HG03095 (cell line): Measurements from ENCODE around the gene RBMS3.

Source experiments
- ATAC-seq: cut with Tn5 transposase; IDR thresholded peaks from one replicate; pipeline ENCODE4 v1.9.1; 2021; ENCODE audit warnings: moderate library complexity; ENCODE audit not compliant: unreplicated experiment

The RBMS3 gene

DNA sequence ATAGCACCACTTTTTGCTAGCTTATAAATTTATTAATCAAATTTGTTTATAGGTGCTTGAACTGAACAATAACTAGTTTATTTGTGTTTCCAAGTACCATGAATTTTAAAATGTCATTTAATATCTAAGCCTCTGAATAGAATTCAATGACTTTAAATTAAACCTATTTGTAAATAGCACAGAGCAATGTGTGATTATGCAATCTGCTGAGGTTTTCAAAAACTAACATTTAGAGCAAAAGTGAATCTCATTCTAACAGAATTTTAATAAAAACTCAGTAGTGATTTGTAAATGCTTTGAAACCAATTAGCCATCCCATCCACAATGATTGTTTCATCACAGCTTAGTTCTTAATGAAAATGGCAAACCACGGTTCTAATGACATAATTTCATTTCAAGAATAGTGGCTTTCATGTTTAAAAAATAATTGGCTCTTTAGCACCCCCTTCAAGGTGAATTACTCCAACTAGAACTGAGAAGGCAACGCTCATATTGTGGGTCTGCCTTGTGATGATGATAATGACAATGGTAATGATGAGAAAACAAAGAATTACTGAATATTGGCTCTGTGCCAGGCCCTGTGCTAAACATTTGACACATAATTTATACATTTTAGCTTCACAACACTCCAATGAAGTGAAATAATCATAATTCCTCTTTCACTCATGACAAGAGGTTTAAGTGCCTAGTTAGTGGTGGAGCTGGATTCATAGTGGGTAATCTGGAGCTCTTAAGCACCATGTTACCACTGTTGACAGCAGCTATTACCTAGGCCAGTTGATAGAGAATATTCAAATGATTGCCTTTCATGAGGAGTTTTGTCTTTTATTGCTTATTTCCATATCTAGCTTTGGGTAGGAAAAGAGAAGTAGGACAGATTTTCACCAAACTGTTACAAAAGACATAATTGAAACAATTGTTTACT is 145.7 kb downstream of the RBMS3 start:
- ATAC-seq: no peak

DNA sequence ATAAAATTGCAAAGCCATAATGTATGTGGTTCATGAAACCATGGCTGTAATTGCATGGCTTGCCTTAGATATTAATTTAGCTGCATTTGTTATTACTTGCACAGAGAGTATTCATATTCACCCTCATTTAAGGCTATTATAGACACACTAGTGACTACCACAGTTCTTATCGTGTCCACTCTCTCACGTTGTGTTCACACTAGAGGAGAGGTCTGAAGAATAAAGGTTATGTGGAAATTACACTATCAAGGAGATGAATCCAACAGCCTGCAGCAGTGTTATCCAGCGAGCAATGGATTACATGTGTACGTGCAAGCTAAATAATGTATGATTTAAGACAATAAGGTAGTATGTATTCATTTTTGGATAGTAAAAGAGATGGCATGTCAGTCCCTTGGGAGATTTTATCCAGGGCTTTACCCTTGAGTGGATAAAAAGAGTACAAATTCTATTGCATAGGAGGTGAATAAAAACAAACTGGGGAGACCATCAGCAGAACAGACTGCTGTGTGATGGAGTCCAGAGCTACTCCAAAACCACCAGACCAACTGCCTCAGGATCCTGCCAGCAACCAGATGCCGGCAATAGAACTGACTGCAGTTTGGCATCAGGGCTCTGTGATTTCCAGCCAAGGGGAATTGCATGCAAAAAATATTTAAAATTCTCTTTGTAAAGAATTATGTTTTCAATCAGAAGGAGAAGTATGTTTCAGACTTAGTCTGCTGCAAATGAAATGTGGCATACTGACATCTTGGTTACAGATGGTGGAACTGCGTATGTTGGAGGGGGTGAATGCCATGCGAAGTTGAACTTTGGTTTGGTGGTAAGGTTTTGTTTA is 146.6 kb downstream of the RBMS3 start:
- ATAC-seq: no peak

DNA sequence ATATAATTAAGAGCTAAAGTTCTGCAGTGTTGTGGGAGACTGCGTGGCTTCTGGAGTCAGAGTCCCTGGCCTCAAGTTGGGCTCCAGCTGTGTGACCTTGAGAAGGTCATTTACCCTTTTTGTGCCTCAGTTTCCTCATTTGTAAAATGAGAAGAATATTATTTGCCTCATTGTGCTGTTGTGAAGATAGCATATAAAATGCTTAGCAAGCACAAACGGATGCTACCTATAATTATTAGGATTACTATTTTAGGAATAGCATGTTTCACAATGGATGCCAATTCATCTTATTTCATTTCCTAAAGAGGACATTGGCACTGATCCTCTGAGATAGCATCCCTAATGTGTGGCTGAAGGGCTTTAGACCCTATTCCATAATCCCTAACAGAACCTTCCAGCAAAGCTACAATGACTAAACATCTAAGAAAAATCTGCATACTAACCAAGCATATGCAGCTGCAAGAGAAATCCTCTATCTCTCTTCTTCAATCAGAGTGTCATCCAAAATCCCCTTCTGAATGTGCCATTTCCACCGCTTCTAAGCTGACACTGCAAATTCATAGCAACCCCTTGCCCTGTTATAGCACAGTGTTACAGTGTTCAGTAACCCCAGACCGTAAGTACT is 148.3 kb downstream of the RBMS3 start:
- no peak for ATAC-seq

DNA sequence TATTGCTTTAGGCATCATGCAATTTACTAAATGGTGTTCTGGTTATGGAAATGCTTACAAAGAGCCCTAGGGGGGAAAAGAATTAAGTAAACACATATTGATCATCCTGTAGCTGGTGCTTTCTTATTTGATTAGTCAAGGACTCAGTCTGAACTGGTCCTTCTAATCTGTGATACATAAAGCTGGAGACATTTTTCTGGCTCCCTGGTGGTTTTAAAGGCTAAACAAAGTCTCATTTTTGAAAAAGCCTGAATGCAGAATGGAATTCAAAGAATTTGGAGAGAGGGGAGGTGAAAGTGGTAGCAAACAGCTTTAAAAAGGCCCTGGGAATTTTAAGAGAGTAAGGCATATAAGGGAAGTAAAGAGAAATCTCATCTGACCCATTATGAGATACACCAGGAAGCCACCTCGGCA is 149.7 kb downstream of the RBMS3 start:
- ATAC-seq: no peak

DNA sequence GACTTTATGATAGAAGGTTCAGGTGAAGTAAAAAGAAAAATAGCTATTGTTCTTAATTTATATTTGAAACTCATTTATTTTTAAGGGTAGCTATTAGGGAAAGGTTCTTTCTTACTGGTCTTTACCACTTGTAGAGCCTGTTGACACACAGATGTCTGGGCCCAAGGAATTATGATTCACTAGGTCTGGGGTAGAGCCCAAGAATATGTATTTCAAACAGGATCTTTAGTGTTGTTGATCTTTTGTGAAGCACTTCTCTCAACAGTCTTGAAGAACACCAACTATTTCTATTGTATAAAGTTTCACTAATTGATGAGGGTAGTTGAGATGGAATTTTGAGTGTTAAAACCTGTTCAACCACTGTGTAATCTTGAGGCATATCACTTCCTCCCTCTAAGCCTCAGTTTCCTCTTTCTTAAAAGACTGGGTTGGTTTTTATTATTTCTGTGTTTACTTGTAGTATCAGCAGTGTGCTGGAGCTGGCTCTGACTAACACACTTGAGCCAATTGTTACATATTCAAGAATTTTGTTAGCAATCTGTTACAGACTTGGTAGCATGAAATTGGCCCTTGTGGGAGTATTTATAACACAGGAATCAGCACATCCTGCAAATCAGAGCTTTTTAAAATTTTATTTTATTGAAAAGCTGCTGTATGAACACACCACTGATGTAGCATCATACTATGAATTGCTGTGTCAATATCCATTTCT is 155.9 kb downstream of the RBMS3 start:
- no peak for ATAC-seq

DNA sequence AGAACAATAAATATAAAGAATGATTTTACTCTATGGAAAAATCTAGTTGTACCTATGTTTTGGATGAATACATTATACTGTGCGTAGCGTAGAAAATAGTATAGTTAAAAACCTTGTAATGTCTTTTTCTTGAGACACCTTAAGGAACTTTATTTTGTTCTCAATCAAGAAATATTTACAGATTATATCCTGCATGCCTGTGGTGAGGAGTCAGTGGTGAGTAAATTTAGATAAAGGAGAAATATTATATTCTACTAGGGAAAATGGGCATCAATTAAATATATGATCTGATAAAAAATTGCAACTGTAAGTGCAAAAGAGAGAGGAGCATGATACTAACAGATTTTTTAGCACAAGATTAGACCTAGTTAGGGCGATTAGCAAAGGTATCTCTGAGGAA is 157.7 kb downstream of the RBMS3 start:
- ATAC-seq: no peak

DNA sequence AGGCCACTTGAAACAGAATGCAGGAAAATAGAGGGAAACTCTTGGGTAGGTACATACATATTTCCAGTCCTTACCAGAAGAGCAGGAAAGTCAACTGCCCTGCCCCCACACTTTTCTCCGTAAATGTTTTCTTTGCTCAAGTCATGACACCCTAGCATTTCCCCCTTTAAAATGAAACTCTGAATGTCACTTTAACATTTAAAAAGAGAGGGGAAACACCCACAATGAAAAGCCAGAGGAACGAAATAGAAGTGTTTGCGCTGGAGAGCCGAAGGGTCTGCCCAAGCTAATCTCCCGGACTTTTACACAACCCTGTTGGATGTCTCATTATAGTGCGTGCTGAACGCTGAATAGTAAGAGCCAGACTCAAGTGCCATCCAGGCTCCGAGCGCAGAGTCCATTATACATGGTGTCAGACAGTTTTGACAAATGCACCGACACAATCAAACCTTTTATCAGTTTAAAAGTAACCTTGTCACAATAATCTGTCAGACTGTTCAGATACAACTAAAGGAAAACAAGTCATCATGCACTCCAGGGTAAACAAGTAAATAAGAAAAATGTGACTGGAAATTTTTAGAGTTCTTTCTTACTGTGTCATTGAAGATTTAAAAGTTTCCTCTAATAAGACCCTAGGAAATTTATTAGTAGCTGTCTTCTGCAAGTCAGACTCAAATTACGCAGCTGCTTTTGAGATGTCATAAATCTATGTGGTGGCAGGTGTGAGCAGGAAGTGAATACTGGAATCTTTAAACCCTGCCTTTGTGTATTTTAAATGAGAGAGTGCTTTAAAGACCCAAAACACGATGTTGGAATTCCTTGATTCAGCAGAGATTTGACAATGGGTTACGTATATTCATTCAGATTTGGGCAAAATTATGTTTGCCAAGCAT is 159.8 kb downstream of the RBMS3 start:
- no peak for ATAC-seq

DNA sequence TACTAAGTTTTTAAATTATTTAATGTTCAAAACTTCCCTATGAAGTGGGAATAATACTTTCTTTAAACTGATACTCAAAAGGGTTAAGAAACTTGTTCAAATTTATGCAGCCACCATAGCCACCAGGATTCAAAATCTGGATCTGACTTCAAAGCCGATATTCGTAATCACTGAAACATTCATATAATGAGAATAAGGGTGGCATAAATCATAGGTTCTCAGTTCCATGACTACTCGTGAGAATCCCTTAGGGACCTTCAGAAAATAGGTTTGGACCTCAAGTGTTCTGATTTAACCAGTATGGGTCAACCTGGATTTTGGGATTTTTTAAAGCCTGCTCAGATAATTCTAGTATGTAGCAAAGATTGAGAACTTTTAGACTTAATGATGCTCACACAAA is 160.6 kb downstream of the RBMS3 start:
- ATAC-seq: no peak

DNA sequence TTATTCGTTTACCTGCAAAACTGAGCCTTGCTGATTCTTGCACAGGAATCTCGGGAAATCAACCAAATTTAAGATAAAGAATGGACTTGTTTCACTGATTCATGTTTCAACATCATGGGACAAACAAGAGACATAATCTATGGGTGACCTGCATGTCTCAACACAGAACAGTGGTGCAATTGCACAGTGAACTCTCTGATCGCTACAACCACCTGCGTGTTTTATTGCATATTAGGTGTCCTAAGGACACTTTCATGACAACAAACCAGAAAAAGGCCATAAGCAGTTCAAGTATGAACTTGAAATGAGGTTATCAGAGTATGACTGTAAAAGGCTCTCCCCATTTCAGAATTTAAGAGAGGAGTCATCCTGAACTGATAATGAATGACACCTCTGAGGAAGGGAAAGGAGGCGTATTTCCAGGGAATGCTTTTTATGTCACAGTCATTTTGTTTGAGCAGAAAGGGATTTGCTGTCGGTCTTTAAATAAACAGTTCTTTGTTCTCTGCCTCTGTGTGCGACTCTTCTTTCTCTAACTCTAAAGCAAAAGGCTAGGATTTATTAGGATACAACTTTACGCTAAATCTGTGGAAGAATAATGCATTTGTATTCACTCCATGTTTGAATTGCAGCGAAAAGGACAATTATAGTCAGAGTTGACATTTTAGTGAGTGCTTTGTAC is 167.2 kb downstream of the RBMS3 start:
- no peak for ATAC-seq

DNA sequence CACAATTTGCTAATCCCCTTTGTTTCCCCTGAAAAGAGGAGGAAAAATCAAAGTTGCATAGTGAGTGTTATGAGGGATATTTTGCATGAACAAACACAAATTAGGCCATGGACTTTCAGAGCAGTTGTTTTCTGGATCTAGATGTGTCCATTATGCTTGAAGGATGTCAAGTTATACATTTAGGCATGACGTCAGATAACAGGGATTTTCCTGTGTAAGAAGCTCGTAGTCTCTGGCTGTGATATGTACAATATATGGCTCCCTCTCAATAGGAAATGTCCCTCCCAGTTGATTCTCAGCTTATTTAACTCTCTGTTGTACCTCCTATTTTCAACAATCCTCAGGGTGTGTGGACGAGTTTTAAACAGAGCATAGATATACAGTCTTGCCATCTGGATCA is 171.0 kb downstream of the RBMS3 start:
- ATAC-seq: no peak

DNA sequence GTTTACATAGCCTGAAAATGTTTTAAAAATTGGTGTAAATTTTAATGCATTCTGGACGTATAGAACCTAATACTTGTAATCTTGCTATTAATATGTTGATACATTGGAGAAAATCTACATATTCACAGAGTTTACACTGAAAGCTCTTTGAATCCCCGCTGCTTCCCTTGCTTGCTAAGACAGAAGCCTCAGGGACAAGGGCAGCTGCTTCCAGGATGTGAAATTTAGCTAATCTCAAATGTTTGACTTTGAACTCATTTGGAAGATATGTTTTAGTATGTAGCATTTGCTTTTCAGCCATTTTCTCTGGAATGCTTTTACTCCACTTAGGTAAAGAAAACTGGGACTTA is 172.0 kb downstream of the RBMS3 start:
- ATAC-seq: no peak

DNA sequence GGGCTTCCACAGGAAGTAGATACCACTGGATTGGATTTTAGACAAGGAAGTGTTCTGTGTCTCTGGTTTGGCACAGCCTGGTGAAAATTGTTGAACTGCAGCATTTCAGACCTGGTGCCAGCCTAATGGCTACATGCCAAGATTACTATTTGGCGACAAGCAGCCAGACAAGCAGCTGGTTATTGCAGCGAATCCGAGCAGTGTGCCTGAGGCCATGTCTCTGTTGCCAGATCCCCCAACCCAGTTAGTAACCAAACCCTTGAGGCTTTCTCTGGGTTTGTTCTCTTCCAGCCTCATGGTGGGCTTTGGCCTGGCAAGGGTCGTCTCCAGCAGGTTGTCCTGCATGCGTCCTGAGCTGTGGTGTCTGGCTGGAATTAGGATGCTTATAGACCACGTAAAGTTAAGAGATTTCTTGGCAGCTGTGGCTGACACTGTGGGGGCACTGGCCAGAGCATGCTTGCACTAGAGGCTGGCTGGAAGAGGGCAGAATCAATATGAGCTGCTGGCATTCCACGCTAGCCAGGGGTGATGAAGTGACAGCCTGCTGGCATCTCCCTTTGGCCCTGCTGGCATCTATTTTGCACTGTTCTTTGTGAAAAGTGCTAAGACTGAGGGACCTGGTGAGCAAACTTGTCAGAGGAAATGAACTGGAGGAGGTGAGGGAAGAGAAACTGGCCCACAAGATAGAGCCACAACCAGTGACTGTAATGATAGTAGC is 172.6 kb downstream of the RBMS3 start:
- ATAC-seq: no peak

DNA sequence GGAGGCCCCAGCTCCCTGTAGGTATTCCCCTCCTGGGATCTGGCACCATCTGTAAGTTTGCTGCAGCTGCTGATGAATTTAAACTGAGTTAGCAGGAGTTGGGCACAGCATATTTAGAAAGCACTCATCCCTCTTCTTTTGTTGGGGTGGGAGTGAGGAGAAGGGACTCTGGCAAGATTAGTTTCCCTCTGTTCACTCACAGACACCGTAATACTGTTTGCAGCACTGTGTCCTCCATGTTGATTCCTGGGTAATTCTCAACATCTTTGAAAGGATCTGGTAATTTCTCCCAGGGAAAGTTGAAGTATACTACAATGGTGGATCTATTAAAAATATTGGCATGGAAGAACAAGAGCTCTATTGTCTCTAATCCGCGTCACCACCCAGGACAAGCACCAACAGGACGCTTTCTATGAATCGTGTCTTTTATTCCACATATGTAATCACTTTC is 173.3 kb downstream of the RBMS3 start:
- no peak for ATAC-seq

DNA sequence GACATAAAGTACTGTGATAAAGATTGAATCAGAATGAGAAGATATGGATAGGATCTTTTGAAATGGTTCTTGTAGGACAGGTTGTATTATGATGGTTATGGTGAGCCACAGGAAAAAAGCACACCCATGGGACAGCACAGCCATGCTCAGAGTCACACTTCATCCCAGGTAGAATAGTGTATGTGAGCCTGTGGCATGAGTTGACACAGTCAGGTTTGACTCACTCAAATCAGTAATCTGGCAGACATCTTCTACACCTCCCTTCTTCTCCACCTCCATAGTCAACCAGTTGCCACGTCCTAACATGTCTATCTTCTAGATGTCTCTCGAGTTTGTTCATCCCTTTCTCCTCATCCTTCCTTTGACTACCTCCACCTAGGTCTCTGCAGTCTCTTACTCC is 176.0 kb downstream of the RBMS3 start:
- no peak for ATAC-seq

DNA sequence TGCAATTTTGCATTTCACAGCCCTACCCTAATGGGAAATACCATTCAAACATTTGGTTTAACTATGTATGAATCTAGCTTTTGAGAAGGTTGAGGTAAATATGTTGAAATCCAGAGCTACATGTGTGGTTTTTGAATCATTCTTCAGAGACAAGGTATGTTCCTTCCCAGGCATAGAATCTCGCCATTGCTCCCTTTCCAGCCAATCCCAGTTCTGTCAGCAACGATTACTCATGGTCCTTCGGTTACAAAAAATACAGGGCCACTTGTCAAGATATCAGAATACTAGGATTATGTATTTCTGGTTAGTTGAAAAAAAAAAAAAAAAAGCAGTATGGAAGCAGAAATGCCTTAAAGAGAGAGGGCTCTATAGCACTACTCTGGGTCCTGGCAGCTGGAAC is 182.4 kb downstream of the RBMS3 start:
- ATAC-seq: no peak

DNA sequence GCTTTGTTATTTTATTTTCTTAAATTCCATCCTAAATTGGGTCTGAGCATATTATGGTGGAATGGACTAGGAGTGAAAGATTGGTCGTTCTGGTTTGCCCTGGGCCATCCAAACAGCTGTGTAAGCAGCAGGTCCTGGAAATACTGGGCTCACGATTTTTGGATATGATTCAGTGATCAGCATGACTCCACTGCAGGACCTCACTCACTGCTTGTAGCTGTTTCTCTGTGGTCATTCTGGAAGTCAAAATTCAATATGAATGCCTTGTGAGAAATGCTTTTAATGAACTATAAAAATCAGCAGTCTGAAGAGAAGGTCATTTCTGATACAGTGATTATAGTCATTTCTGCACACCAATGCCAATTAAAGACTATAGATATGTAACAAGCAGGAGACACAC is 185.0 kb downstream of the RBMS3 start:
- no peak for ATAC-seq

DNA sequence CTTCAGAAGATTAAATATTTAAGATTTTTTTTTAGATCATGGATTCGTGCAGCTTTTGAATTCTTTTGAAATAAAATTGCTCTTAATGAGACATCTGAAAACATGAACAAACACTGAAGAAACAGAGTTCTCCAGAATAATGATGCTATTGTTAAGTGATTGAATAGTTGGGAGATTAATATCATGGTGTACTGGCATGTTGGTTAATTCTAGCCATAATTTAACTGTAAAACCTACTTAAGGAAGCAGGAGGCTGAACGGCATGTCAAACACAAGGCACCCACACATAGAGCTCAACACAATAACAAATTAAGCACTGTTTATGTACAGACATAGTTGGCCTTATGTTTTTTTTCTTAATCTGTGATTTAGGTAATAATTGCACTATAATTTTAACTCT is 185.6 kb downstream of the RBMS3 start:
- no peak for ATAC-seq

DNA sequence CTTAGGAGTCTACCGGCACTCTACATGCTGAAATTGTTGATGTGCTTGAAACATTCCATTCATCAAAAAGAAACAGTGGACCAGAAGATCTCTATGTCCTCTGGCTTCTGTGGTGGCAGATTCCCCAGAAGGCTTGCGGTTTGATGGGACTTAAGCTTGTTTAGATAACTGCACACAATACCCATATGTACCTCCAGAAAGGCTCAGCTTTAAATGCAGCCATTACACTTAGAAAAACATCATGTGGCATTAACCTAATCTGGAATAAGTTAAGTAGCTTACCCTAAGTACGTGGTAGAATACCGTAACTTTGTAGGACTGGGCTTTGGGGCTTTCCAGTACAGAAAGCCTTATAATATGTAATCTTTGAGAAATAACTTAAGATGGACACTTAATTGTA is 187.3 kb downstream of the RBMS3 start:
- no peak for ATAC-seq
